Right kidney (tissue), 1 donor: Measurements from ENCODE around the gene IL21.
"Not testable (repeated sequence)": the region's sequence is repeated elsewhere in the genome, so short reads cannot be mapped to it uniquely, and the experiment has no call there.

Experiments used
- DNase-seq: peaks from one replicate; pipeline ENCODE4 v3.0.0-alpha.2; 2016

IL21 gene

DNA sequence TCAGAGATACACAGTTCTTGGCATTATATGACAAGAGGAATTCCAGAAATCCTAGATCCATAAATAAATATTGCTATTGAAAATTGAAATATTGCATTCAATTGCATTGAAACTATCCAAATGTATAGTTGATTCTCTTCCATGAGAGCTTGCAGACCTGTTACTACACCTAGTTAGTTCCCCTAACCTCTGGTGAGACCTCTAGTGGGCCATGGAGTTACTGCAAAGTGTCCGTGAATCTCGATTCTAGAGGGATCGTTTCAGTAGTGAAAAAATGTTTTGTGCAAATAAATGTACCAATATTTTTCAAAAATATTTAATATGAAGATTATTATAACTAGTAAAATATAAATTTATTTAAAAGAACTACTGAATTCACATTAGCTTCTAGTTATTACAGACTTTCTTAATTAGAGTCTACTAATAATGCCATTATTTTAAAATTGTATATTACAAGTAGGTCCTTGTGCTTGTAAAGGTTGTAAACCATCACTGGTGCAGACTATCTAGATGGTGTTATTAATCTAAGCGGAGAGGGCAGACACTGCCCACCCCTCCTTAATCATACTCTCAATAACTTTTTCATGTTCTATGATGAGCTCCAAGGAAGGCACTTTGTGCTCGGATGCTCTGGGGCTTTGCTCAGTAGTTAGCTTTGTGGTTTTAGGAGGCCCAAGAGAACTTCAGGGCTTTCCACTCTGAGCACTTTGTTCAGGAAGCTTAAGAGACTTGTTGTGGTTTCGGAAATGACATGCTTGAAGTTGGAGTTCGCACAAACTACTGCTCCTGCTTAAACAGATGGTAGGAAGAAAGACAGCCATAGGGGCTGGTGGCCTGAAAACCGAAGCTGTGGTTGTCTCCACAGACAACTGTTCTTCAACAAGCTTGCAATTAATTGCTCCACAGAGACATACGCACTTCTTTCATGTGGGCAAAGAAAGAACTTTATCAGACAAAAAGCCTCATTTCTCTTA is 42.8 kb downstream of the IL21 start:
- DNase-seq: no peak

- DNase-seq: no peak
These were observed 43.7 kb downstream of the IL21 start for GRCh38 chr4:122577189-122577553.

- DNase-seq: no peak
These were observed 44.3 kb downstream of the IL21 start for GRCh38 chr4:122576261-122577188.

GRCh38 chr4:122574347-122574746 is 46.5 kb downstream of the IL21 start:
- not testable (repeated sequence) for DNase-seq

DNA sequence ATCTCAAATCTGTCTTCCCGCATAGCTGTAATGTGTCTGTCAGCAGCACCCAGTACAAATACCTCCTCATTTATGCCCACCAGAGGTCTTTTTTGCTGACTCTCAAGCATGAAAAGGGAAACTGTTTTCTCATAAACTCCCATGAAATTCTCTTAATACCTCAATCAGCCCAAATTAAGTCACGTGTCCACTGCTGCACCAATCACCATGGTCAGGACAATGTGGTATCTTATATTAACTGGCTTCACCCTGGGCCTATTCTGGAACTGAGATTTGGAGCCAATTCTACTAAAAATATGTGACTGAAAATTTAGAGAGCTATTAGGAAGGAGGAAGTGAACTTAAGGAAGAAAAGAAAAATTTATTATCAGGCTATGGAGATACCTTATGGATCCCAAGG is 58.4 kb downstream of the IL21 start:
- DNase-seq: no peak
